ENCODE measurements around the gene MCTP1. TPM values are rescaled to one million over a fixed set of nuclear protein-coding genes. Genes with fewer than 3 reads are reported as not detected.

Gene MCTP1
- total RNA-seq, 1 experiment from 2014 or later, result 5.6 TPM

GRCh38 chr5:94993491-94993890 is 291.4 kb downstream of the MCTP1 start:
- ChIA-PET POLR2A (no interaction called here), CTCF (no interaction called here)
- no peaks in the 10 kb centered on the region for H3K36me3 Mint-ChIP-seq
- H3K27me3 Mint-ChIP-seq (ENCODE audit: low read depth), result no peaks in the 10 kb centered on the region; the same call in 1 of the 2 replicates
- H3K9me3 Mint-ChIP-seq, result no peaks in the 10 kb centered on the region
- H3K4me1 Mint-ChIP-seq, result peaks cover 26% of the 10 kb centered on the region
- no peak for DNase-seq (ENCODE audit: low spot score)
- H3K27ac Mint-ChIP-seq, result no peak overlapping the region
- ATAC-seq, result no peak
- no peak for TF ChIP-seq SMAD3 (CRISPR knock-in tag; IDR thresholded peaks at IDR 0.05; ENCODE audit: borderline replicate concordance)
- TF ChIP-seq RORB (CRISPR knock-in tag; IDR thresholded peaks at IDR 0.05), result no peak
- no peak for TF ChIP-seq ZNF423 (CRISPR knock-in tag; IDR thresholded peaks at IDR 0.05)
- no peak for TF ChIP-seq MLX (CRISPR knock-in tag; IDR thresholded peaks at IDR 0.05)
- no peak for TF ChIP-seq AFF4 (CRISPR knock-in tag; IDR thresholded peaks at IDR 0.05; ENCODE audit: borderline replicate concordance)
- no peak for TF ChIP-seq TCF7 (CRISPR knock-in tag; IDR thresholded peaks at IDR 0.05; ENCODE audit: low read depth)
- no peak for TF ChIP-seq JAZF1 (CRISPR knock-in tag; IDR thresholded peaks at IDR 0.05)
- TF ChIP-seq ZBTB43 (CRISPR knock-in tag; IDR thresholded peaks at IDR 0.05), result no peak
- TF ChIP-seq IRF2 (CRISPR knock-in tag; IDR thresholded peaks at IDR 0.05; ENCODE audit: borderline replicate concordance, low read depth), result no peak
- no peak for TF ChIP-seq ESRRA (CRISPR knock-in tag; IDR thresholded peaks at IDR 0.05; ENCODE audit: borderline replicate concordance)
- no peak for TF ChIP-seq ETV6 (CRISPR knock-in tag; IDR thresholded peaks at IDR 0.05)
- TF ChIP-seq MYBL2 (CRISPR knock-in tag; IDR thresholded peaks at IDR 0.05), result no peak
- no peak for TF ChIP-seq IRF1 (CRISPR knock-in tag; IDR thresholded peaks at IDR 0.05)
- no peak for TF ChIP-seq ZNF671 (CRISPR knock-in tag; IDR thresholded peaks at IDR 0.05)
- TF ChIP-seq ZNF317 (CRISPR knock-in tag; IDR thresholded peaks at IDR 0.05; ENCODE audit: borderline replicate concordance, low read depth), result no peak
- H3K4me3 Mint-ChIP-seq, result no peak overlapping the region

- peaks cover 25% of the 10 kb centered on the region for H3K4me1 Mint-ChIP-seq
- CTCF ChIA-PET, result no interaction called here
- ATAC-seq (peak; percentile 55; the same call in 1 of the 2 replicates), DNase-seq (ENCODE audit: low spot score) (no peak)
- no peaks in the 10 kb centered on the region for H3K9me3 Mint-ChIP-seq
- no peak overlapping the region for H3K4me3 Mint-ChIP-seq
- no peak overlapping the region for H3K27ac Mint-ChIP-seq
- POLR2A ChIA-PET, result no interaction called here
- H3K27me3 Mint-ChIP-seq (ENCODE audit: low read depth), result no peaks in the 10 kb centered on the region; the same call in 1 of the 2 replicates
- H3K36me3 Mint-ChIP-seq, result no peaks in the 10 kb centered on the region
- no peak for TF ChIP-seq RELA (CRISPR knock-in tag; IDR thresholded peaks at IDR 0.05; ENCODE audit: borderline replicate concordance)
- no peak for TF ChIP-seq USF1 (CRISPR knock-in tag; IDR thresholded peaks at IDR 0.05)
- no peak for TF ChIP-seq MAX (CRISPR knock-in tag; IDR thresholded peaks at IDR 0.05)
- no peak for TF ChIP-seq ZBTB43 (CRISPR knock-in tag; IDR thresholded peaks at IDR 0.05)
- TF ChIP-seq PRRX2 (CRISPR knock-in tag; IDR thresholded peaks at IDR 0.05), result no peak
- TF ChIP-seq ATF2 (CRISPR knock-in tag; IDR thresholded peaks at IDR 0.05; ENCODE audit: borderline replicate concordance, low read depth), result no peak
- TF ChIP-seq AR (CRISPR knock-in tag; IDR thresholded peaks at IDR 0.05), result no peak
- TF ChIP-seq SMAD3 (CRISPR knock-in tag; IDR thresholded peaks at IDR 0.05; ENCODE audit: borderline replicate concordance), result no peak
- no peak for TF ChIP-seq HMGA2 (CRISPR knock-in tag; IDR thresholded peaks at IDR 0.05)
- TF ChIP-seq CREM (CRISPR knock-in tag; IDR thresholded peaks at IDR 0.05), result no peak
Measured at GRCh38 chr5:94992325-94992724, 292.6 kb downstream of the MCTP1 start.

All from WTC11 (cell line).